HepG2 (cell line): ENCODE data around the gene PPAT. TPM values are rescaled to one million over a fixed set of nuclear protein-coding genes. Genes with fewer than 3 reads are reported as not detected.

ENCODE experiments used
- ATAC-seq: fragments of 200-7000 bp; cut with Tn5 transposase; 3 replicates; pipeline ENCODE4 v1.9.1; 2020; ENCODE audit warnings: mild to moderate bottlenecking, moderate library complexity
- BruUV-seq: library from RNA; stranded (reverse); fragments of 400-500 nt; replicated peaks from 2 replicates; lab custom pipeline; 2021; lab: Mats Ljungman, UMichigan
- CTCF ChIA-PET: fragments of 300-600 bp; formaldehyde crosslinking; extraction: SDS; loops from one replicate; lab custom pipeline; 2021; ENCODE audit warnings: low total read pairs, inconsistent platforms, low intra/inter-chr PET ratio; lab: Yijun Ruan, JAX
- POLR2A ChIA-PET: fragments of 350-600 bp; sonication (Branson Sonifier 250); formaldehyde crosslinking; loops from one replicate; lab custom pipeline; 2020; ENCODE audit warnings: antibody characterized with exemption, inconsistent platforms; lab: Yijun Ruan, JAX
- DNase-seq: peaks from one replicate; pipeline ENCODE4 v3.0.0-alpha.2; 2015; ENCODE audit warnings: low spot score
- FAIRE-seq: peaks from 3 replicates; lab custom pipeline; 2011; peaks lifted over from hg19 to GRCh38; lab: Jason Lieb, UNC
- H2AFZ ChIP-seq: one replicate; pipeline ENCODE4 v1.6.1; 2011; ENCODE audit warnings: low read length, inconsistent platforms
- H3K27ac ChIP-seq: fragments of 300-600 bp; 3 replicates; pipeline ENCODE4 v1.8.0; 2011; ENCODE audit warnings: mixed run types, mild to moderate bottlenecking, mixed read lengths, low read length, inconsistent platforms; ENCODE audit not compliant: insufficient read depth; ENCODE audit errors: extremely low read length
- H3K27me3 ChIP-seq, 2 experiments: fragments of 200-600 bp in 1 of 2; 2 replicates in 1 of 2; 3 replicates in 1 of 2; pipeline versions ENCODE4 v1.6.0 to v1.8.0; 2011; ENCODE audit warnings: low read length in 2 of 2, mild to moderate bottlenecking in 2 of 2, moderate library complexity in 2 of 2, inconsistent platforms in 1 of 2; ENCODE audit not compliant: insufficient read depth in 2 of 2, control insufficient read depth in 1 of 2
- H3K36me3 ChIP-seq, 2 experiments: fragments of 200-600 bp in 1 of 2; replicated peaks in 1 of 2; 2 replicates in 1 of 2; 3 replicates in 1 of 2; pipeline versions ENCODE4 v1.5.1 to v1.8.0; 2011; ENCODE audit warnings: low read length in 2 of 2, inconsistent platforms in 1 of 2; ENCODE audit not compliant: insufficient read depth in 2 of 2, control insufficient read depth in 1 of 2
- H3K4me1 ChIP-seq: 2 replicates; pipeline ENCODE4 v1.5.1; 2012; ENCODE audit warnings: low read length, inconsistent platforms; ENCODE audit not compliant: insufficient read depth
- H3K4me2 ChIP-seq: 2 replicates; pipeline ENCODE4 v1.6.0; 2011; ENCODE audit warnings: low read depth, low read length, inconsistent platforms
- H3K4me3 ChIP-seq, 3 experiments: fragments of 200-600 bp in 1 of 3; sonication (generic), shearing (Covaris generic) in 1 of 3; replicated peaks in 1 of 3; 2 replicates each; pipeline ENCODE4 v1.5.1; 2011 to 2016; ENCODE audit warnings: low read length in 3 of 3, inconsistent platforms in 2 of 3, low read depth in 2 of 3, mild to moderate bottlenecking in 2 of 3, control low read depth in 1 of 3, mixed read lengths in 1 of 3; ENCODE audit not compliant: insufficient read depth in 1 of 3
- H3K79me2 ChIP-seq: one replicate; pipeline ENCODE4 v1.6.1; 2011; ENCODE audit warnings: low read length, inconsistent platforms; ENCODE audit not compliant: insufficient read depth
- H3K9ac ChIP-seq: 2 replicates; pipeline ENCODE4 v1.6.0; 2011; ENCODE audit warnings: mild to moderate bottlenecking, low read depth, low read length, inconsistent platforms; ENCODE audit not compliant: insufficient read depth
- H3K9me3 ChIP-seq: 2 replicates; pipeline ENCODE4 v1.5.1; 2012; ENCODE audit warnings: mild to moderate bottlenecking, low read length
- H4K20me1 ChIP-seq: 2 replicates; pipeline ENCODE4 v1.6.0; 2011; ENCODE audit warnings: inconsistent platforms, mild to moderate bottlenecking, low read length, moderate library complexity; ENCODE audit not compliant: insufficient read depth
- ATF1 ChIP-seq: IDR thresholded peaks from 2 replicates; pipeline ENCODE4 v1.6.1; 2016; ENCODE audit warnings: mild to moderate bottlenecking, control low read depth
- BCLAF1 ChIP-seq: fragments of 450-650 bp; IDR thresholded peaks from 2 replicates; pipeline ENCODE4 v1.6.1; 2017; ENCODE audit warnings: mild to moderate bottlenecking
- CEBPG ChIP-seq: IDR thresholded peaks from 2 replicates; pipeline ENCODE4 v1.6.1; 2016
- ETS1 ChIP-seq: sonication (generic); formaldehyde crosslinking; IDR thresholded peaks from 2 replicates; pipeline ENCODE4 v1.4.0; 2020; ENCODE audit warnings: missing genetic modification reagents
- KAT2B ChIP-seq: fragments of 150-350 bp; IDR thresholded peaks from 2 replicates; pipeline ENCODE4 v1.6.1; 2014; ENCODE audit warnings: low read depth, low read length, borderline replicate concordance
- KLF15 ChIP-seq: sonication (generic); formaldehyde crosslinking; IDR thresholded peaks from 2 replicates; pipeline ENCODE4 v1.8.1; 2023; ENCODE audit warnings: borderline replicate concordance, mild to moderate bottlenecking, inconsistent platforms, missing genetic modification reagents, mixed read lengths
- MAF1 ChIP-seq: sonication (generic); formaldehyde crosslinking; IDR thresholded peaks from 2 replicates; pipeline ENCODE4 v1.5.0; 2020; ENCODE audit warnings: missing genetic modification reagents, borderline replicate concordance
- MLLT10 ChIP-seq: sonication (generic); formaldehyde crosslinking; IDR thresholded peaks from 2 replicates; pipeline ENCODE4 v1.4.0; 2020; ENCODE audit warnings: missing genetic modification reagents
- NFKBIZ ChIP-seq: IDR thresholded peaks from 2 replicates; pipeline ENCODE4 v1.6.1; 2018; ENCODE audit warnings: missing genetic modification reagents, missing compliant biosample characterization
- TEF ChIP-seq: sonication (generic); formaldehyde crosslinking; IDR thresholded peaks from 2 replicates; pipeline ENCODE4 v1.5.0; 2020; ENCODE audit warnings: missing genetic modification reagents
- ZBTB46 ChIP-seq: sonication (generic); formaldehyde crosslinking; IDR thresholded peaks from 2 replicates; pipeline ENCODE4 v1.4.0; 2020; ENCODE audit warnings: mild to moderate bottlenecking, missing genetic modification reagents, borderline replicate concordance
- ZNF558 ChIP-seq: sonication (generic); formaldehyde crosslinking; IDR thresholded peaks from 2 replicates; pipeline ENCODE4 v1.9.0; 2022; ENCODE audit warnings: mild to moderate bottlenecking, missing genetic modification reagents, borderline replicate concordance
- ZXDC ChIP-seq: sonication (generic); formaldehyde crosslinking; IDR thresholded peaks from 2 replicates; pipeline ENCODE4 v1.5.0; 2020; ENCODE audit warnings: mild to moderate bottlenecking, missing genetic modification reagents
- WGBS: methylation state at CpG from one replicate; pipeline ENCODE4 v1.1.6; 2017; ENCODE audit warnings: low lambda C conversion rate; 5-methylcytosine and 5-hydroxymethylcytosine counted together
- in situ Hi-C: cut with HindIII; loops from 2 replicates; pipeline ENCODE4 v1.10.0; 2017; ENCODE audit warnings: low pct_unique_long_range_greater_than_20kb; ENCODE audit not compliant: extremely low pct_ligation_motif_present
- intact Hi-C: fragments of 100-400 bp; cut with micrococcal nuclease; formaldehyde crosslinking; loops from one replicate; pipeline ENCODE4 v1.10.0; 2022; ENCODE audit not compliant: unreplicated experiment
- polyA plus RNA-seq, 8 experiments: library from polyadenylated mRNA; depleted of rRNA in 3 of 8; stranded (reverse) in 7 of 8; unstranded in 1 of 8; fragments of >200 nt; fragmentation: Illumina TruSeq in 4 of 8; extraction: Trizol in 4 of 8; gene quantifications; 2 replicates each; pipeline versions ENCODE4 v1.2.1 to v1.2.3, GENCODE V29; 2011 to 2016; ENCODE audit warnings: low read depth in 4 of 8, missing spikeins in 1 of 8, mixed read lengths in 1 of 8; ENCODE audit not compliant: insufficient read depth in 1 of 8
- total RNA-seq, 5 experiments: library from RNA; depleted of rRNA; stranded (reverse); fragments of >200 nt; fragmentation: Illumina TruSeq; extraction: Trizol; gene quantifications; 2 replicates each; pipeline ENCODE4 v1.2.3, GENCODE V29; 2016; ENCODE audit warnings: low read depth in 1 of 5

Gene PPAT
- total and polyA plus RNA-seq, 2 of the 13 experiments (the other 11 are each of a cell fraction or from before 2014, with no cell fraction given): 16.9 to 62.6 TPM

- no peak for TF ChIP-seq ZXDC (CRISPR knock-in tag)
Observed at GRCh38 chr4:56372774-56373173, 62.6 kb downstream of the PPAT start (continued).

GRCh38 chr4:56371426-56372220 is 63.8 kb downstream of the PPAT start:
- H3K79me2 ChIP-seq: no peaks in the 10 kb centered on the region
- no TSS peak for BruUV-seq
- CTCF ChIA-PET: no interaction called here
- no peaks in the 10 kb centered on the region for H4K20me1 ChIP-seq
- no peak overlapping the region for H3K4me3 ChIP-seq
- no peaks in the 10 kb centered on the region for H3K27me3 ChIP-seq
- H3K9me3 ChIP-seq: no peaks in the 10 kb centered on the region
- ATAC-seq (no peak), DNase-seq (no peak), FAIRE-seq (no peak)
- no peak overlapping the region for H2AFZ ChIP-seq
- H3K4me1 ChIP-seq: peaks cover 6% of the 10 kb centered on the region; the same call in 1 of the 2 replicates
- H3K36me3 ChIP-seq: peaks cover 1 to 7% of the 10 kb centered on the region in 2 experiments; a peak in 1 of 5 replicates
- no peak overlapping the region for H3K4me2 ChIP-seq
- no peak for TF ChIP-seq KLF15
- no peak for TF ChIP-seq ZBTB46 (CRISPR knock-in tag)
- no peak for TF ChIP-seq ZNF558 (CRISPR knock-in tag)
- TF ChIP-seq BCLAF1: no peak
- no peak for TF ChIP-seq ATF1 (CRISPR knock-in tag)
- TF ChIP-seq MLLT10 (CRISPR knock-in tag): no peak
- TF ChIP-seq TEF (CRISPR knock-in tag): no peak
- TF ChIP-seq NFKBIZ (CRISPR knock-in tag): no peak
- no peak for TF ChIP-seq ETS1 (CRISPR knock-in tag)
- no peak for TF ChIP-seq CEBPG (CRISPR knock-in tag)
- TF ChIP-seq KAT2B: no peak
- TF ChIP-seq MAF1 (CRISPR knock-in tag): no peak
- H3K9ac ChIP-seq: no peak overlapping the region
- WGBS: 77% methylated on average over 8 of the region's 8 CpGs
- no peak overlapping the region for H3K27ac ChIP-seq
- intact Hi-C loops (no loop called here), in situ Hi-C loops (no loop called here)
- POLR2A ChIA-PET: no interaction called here
